Fibroblast of peridontal ligament (primary cell): ENCODE data around the gene FTH1.

Experiments
- DNase-seq: peaks from one replicate; pipeline ENCODE4 v3.0.0-alpha.2; 2010; ENCODE audit errors: extremely low read depth

The FTH1 gene

GRCh38 chr11:61916737-61917333, 50.6 kb downstream of the FTH1 start:
- DNase-seq: no peak

GRCh38 chr11:61914471-61915171, 52.8 kb downstream of the FTH1 start:
- no peak for DNase-seq
